ENCODE data around the gene QRFPR.

QRFPR gene

GRCh38 chr4:121358473-121358872 lies 22.3 kb downstream of the QRFPR start:
- ATAC-seq = no peak

GRCh38 chr4:121353213-121353612 lies 27.6 kb downstream of the QRFPR start:
- no peak for ATAC-seq
- TF ChIP-seq, protein P1, sequence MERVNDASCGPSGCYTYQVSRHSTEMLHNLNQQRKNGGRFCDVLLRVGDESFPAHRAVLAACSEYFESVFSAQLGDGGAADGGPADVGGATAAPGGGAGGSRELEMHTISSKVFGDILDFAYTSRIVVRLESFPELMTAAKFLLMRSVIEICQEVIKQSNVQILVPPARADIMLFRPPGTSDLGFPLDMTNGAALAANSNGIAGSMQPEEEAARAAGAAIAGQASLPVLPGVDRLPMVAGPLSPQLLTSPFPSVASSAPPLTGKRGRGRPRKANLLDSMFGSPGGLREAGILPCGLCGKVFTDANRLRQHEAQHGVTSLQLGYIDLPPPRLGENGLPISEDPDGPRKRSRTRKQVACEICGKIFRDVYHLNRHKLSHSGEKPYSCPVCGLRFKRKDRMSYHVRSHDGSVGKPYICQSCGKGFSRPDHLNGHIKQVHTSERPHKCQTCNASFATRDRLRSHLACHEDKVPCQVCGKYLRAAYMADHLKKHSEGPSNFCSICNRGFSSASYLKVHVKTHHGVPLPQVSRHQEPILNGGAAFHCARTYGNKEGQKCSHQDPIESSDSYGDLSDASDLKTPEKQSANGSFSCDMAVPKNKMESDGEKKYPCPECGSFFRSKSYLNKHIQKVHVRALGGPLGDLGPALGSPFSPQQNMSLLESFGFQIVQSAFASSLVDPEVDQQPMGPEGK (CRISPR knock-in tag; IDR thresholded peaks at IDR 0.05; ENCODE audit: borderline replicate concordance) = no peak
- TF ChIP-seq ZNF8 (CRISPR knock-in tag; IDR thresholded peaks at IDR 0.05) = no peak
- TF ChIP-seq CSRNP3 (CRISPR knock-in tag; IDR thresholded peaks at IDR 0.05) = no peak
- no peak for TF ChIP-seq ZFP30 (CRISPR knock-in tag; IDR thresholded peaks at IDR 0.05)
- no peak for TF ChIP-seq ZNF70 (CRISPR knock-in tag; IDR thresholded peaks at IDR 0.05)
- TF ChIP-seq RARB (CRISPR knock-in tag; IDR thresholded peaks at IDR 0.05) = no peak
- TF ChIP-seq ZNF565 (CRISPR knock-in tag; conservative IDR thresholded peaks at IDR 0.05; ENCODE audit: low read depth) = no peak
- TF ChIP-seq, protein P2, sequence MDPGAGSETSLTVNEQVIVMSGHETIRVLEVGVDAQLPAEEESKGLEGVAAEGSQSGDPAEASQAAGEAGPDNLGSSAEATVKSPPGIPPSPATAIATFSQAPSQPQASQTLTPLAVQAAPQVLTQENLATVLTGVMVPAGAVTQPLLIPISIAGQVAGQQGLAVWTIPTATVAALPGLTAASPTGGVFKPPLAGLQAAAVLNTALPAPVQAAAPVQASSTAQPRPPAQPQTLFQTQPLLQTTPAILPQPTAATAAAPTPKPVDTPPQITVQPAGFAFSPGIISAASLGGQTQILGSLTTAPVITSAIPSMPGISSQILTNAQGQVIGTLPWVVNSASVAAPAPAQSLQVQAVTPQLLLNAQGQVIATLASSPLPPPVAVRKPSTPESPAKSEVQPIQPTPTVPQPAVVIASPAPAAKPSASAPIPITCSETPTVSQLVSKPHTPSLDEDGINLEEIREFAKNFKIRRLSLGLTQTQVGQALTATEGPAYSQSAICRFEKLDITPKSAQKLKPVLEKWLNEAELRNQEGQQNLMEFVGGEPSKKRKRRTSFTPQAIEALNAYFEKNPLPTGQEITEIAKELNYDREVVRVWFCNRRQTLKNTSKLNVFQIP (CRISPR knock-in tag; IDR thresholded peaks at IDR 0.05; ENCODE audit: borderline replicate concordance, low read depth) = no peak
- TF ChIP-seq ZFP3 (CRISPR knock-in tag; IDR thresholded peaks at IDR 0.05) = no peak
- no peak for TF ChIP-seq ARNTL (CRISPR knock-in tag; IDR thresholded peaks at IDR 0.05; ENCODE audit: borderline replicate concordance, low read depth)
- no peak for TF ChIP-seq BACH2 (CRISPR knock-in tag; IDR thresholded peaks at IDR 0.05; ENCODE audit: borderline replicate concordance)

More at GRCh38 chr4:121358473-121358872, 22.3 kb downstream of the QRFPR start:
- TF ChIP-seq TCF4 (CRISPR knock-in tag; IDR thresholded peaks at IDR 0.05; ENCODE audit: borderline replicate concordance) (no peak), RARB (CRISPR knock-in tag; IDR thresholded peaks at IDR 0.05) (no peak)

DNA sequence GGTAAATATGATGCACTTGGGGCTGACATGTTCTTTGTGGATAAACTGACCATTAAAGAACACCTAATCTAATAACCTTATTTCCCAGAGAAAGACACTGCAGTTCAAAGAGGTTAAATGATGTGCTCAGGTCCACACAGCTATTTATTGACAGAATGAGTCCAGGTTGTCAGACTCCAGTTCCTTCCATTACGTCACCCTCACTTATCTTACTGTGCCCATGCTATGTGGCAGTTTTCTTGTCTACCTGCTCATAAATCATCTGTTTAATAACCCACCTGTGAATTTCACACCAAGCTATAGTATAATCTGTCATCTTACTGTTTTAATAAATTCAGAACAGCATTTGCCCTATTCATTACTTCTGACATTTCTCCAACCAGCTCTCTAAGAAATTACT lies 36.7 kb downstream of the QRFPR start:
- ATAC-seq = no peak
- TF ChIP-seq, protein P3, sequence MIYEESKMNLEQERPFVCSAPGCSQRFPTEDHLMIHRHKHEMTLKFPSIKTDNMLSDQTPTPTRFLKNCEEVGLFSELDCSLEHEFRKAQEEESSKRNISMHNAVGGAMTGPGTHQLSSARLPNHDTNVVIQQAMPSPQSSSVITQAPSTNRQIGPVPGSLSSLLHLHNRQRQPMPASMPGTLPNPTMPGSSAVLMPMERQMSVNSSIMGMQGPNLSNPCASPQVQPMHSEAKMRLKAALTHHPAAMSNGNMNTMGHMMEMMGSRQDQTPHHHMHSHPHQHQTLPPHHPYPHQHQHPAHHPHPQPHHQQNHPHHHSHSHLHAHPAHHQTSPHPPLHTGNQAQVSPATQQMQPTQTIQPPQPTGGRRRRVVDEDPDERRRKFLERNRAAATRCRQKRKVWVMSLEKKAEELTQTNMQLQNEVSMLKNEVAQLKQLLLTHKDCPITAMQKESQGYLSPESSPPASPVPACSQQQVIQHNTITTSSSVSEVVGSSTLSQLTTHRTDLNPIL (CRISPR knock-in tag; IDR thresholded peaks at IDR 0.05; ENCODE audit: low read depth) = no peak
- TF ChIP-seq RARB (CRISPR knock-in tag; IDR thresholded peaks at IDR 0.05) = no peak
- no peak for TF ChIP-seq PPARA (CRISPR knock-in tag; IDR thresholded peaks at IDR 0.05; ENCODE audit: borderline replicate concordance)
- no peak for TF ChIP-seq OSR1 (CRISPR knock-in tag; IDR thresholded peaks at IDR 0.05)

DNA sequence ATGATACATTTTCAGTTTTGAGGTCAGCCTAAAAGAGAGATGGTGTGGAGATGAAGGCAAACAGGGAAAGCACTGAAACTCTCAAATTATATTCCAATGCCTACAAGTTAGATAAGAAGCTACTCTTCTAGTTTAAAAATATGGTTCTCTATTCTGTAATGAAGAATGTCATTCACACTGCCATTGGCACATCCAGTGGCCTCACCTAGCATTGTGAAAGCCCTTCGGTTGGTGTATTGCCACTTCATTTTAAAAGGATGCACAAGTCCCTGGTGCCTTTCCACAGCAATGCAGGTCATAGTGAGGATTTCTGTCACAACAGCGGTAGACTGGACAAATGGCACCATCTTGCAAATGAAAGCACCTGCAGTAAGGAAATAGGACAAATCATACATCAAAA lies 40.6 kb downstream of the QRFPR start:
- ATAC-seq = no peak
- TF ChIP-seq OSR1 (CRISPR knock-in tag; IDR thresholded peaks at IDR 0.05) = no peak
- no peak for TF ChIP-seq CSRNP3 (CRISPR knock-in tag; IDR thresholded peaks at IDR 0.05)
- no peak for TF ChIP-seq ZNF70 (CRISPR knock-in tag; IDR thresholded peaks at IDR 0.05)
- TF ChIP-seq ZNF565 (CRISPR knock-in tag; conservative IDR thresholded peaks at IDR 0.05; ENCODE audit: low read depth) = no peak
- no peak for TF ChIP-seq GLIS3 (CRISPR knock-in tag; IDR thresholded peaks at IDR 0.05)
- TF ChIP-seq TOX (CRISPR knock-in tag; IDR thresholded peaks at IDR 0.05; ENCODE audit: borderline replicate concordance) = no peak
- TF ChIP-seq CSDC2 (CRISPR knock-in tag; IDR thresholded peaks at IDR 0.05) = no peak
- TF ChIP-seq, protein P3 (CRISPR knock-in tag; IDR thresholded peaks at IDR 0.05; ENCODE audit: low read depth) = no peak
- no peak for TF ChIP-seq ZC3H10 (CRISPR knock-in tag; IDR thresholded peaks at IDR 0.05)
- TF ChIP-seq ISL1 (CRISPR knock-in tag; IDR thresholded peaks at IDR 0.05) = no peak
- no peak for TF ChIP-seq TCF4 (CRISPR knock-in tag; IDR thresholded peaks at IDR 0.05; ENCODE audit: borderline replicate concordance)
- TF ChIP-seq RARB (CRISPR knock-in tag; IDR thresholded peaks at IDR 0.05) = no peak
- no peak for TF ChIP-seq ZFP3 (CRISPR knock-in tag; IDR thresholded peaks at IDR 0.05)
- no peak for TF ChIP-seq ARNTL (CRISPR knock-in tag; IDR thresholded peaks at IDR 0.05; ENCODE audit: borderline replicate concordance, low read depth)
- TF ChIP-seq ESRRG (CRISPR knock-in tag; IDR thresholded peaks at IDR 0.05) = no peak
- no peak for TF ChIP-seq ZFP30 (CRISPR knock-in tag; IDR thresholded peaks at IDR 0.05)
- no peak for TF ChIP-seq ZNF8 (CRISPR knock-in tag; IDR thresholded peaks at IDR 0.05)
- TF ChIP-seq SNAI2 (CRISPR knock-in tag; IDR thresholded peaks at IDR 0.05) = no peak
- TF ChIP-seq PPARA (CRISPR knock-in tag; IDR thresholded peaks at IDR 0.05; ENCODE audit: borderline replicate concordance) = no peak
- TF ChIP-seq, protein P2 (CRISPR knock-in tag; IDR thresholded peaks at IDR 0.05; ENCODE audit: borderline replicate concordance, low read depth) = no peak

Data from SK-N-SH treated with all-trans-retinoic acid at 6 μM for 48 hours (cell line).